ENCODE data around the gene MSL2.
"Not testable (repeated sequence)": the region's sequence is repeated elsewhere in the genome, so short reads cannot be mapped to it uniquely, and the experiment has no call there.

MSL2 gene

GRCh38 chr3:136142592-136142991, 53.5 kb downstream of the MSL2 start:
- DNase-seq, result no peak

- no peak for DNase-seq
Observed at GRCh38 chr3:136141891-136142290, 54.2 kb downstream of the MSL2 start.

- no peak for DNase-seq
Observed at GRCh38 chr3:136141291-136141785, 54.8 kb downstream of the MSL2 start.

GRCh38 chr3:136136454-136136853, 59.7 kb downstream of the MSL2 start:
- no peak for DNase-seq

- DNase-seq, result no peak
Observed at GRCh38 chr3:136135039-136135802, 60.9 kb downstream of the MSL2 start.

- no peak for DNase-seq
Observed at GRCh38 chr3:136134091-136134490, 62.0 kb downstream of the MSL2 start.

- not testable (repeated sequence) for DNase-seq
Observed at GRCh38 chr3:136131647-136132046, 64.5 kb downstream of the MSL2 start.

GRCh38 chr3:136122006-136122405, 74.1 kb downstream of the MSL2 start:
- no peak for DNase-seq

GRCh38 chr3:136120373-136121348, 75.5 kb downstream of the MSL2 start:
- no peak for DNase-seq

- DNase-seq, result not testable (repeated sequence)
Observed at GRCh38 chr3:136119783-136120182, 76.4 kb downstream of the MSL2 start.

- DNase-seq, result not testable (repeated sequence)
Observed at GRCh38 chr3:136119332-136119731, 76.8 kb downstream of the MSL2 start.

GRCh38 chr3:136114421-136114820, 81.7 kb downstream of the MSL2 start:
- DNase-seq, result no peak

GRCh38 chr3:136110481-136110880, 85.7 kb downstream of the MSL2 start:
- no peak for DNase-seq

GRCh38 chr3:136109499-136109898, 86.6 kb downstream of the MSL2 start:
- DNase-seq, result no peak

- no peak for DNase-seq
Observed at GRCh38 chr3:136106101-136106500, 90.0 kb downstream of the MSL2 start.

- no peak for DNase-seq
Observed at GRCh38 chr3:136105044-136105443, 91.1 kb downstream of the MSL2 start.

Data from activated gamma-delta T cell treated with Interleukin-2 at 50 U/mL for 16 hours (primary cell).